HEK293 (cell line): ENCODE data around the gene LMNTD2.

Experiments
- KLF1 ChIP-seq: fragments of 450-650 bp; formaldehyde crosslinking; IDR thresholded peaks from 2 replicates; pipeline ENCODE4 v1.5.1; 2016; ENCODE audit warnings: missing biosample characterization, missing genetic modification characterization
- MZF1 ChIP-seq: fragments of 450-650 bp; formaldehyde crosslinking; IDR thresholded peaks from 2 replicates; pipeline ENCODE4 v1.5.1; 2017; ENCODE audit warnings: missing biosample characterization, missing genetic modification characterization, borderline replicate concordance
- YY1 ChIP-seq: fragments of 450-650 bp; formaldehyde crosslinking; IDR thresholded peaks from 2 replicates; pipeline ENCODE4 v1.5.1; 2018; ENCODE audit warnings: missing biosample characterization, missing genetic modification characterization
- ZBTB7A ChIP-seq: fragments of 450-650 bp; formaldehyde crosslinking; IDR thresholded peaks from 2 replicates; pipeline ENCODE4 v1.5.1; 2016; ENCODE audit warnings: low read depth, missing biosample characterization, missing genetic modification characterization
- ZNF133 ChIP-seq: fragments of 450-650 bp; formaldehyde crosslinking; IDR thresholded peaks from 2 replicates; pipeline ENCODE4 v1.5.1; 2016; ENCODE audit warnings: missing biosample characterization, missing genetic modification characterization
- ZNF404 ChIP-seq: fragments of 450-650 bp; formaldehyde crosslinking; IDR thresholded peaks from 2 replicates; pipeline ENCODE4 v1.5.1; 2017; ENCODE audit warnings: missing biosample characterization, missing genetic modification characterization
- ZNF530 ChIP-seq: fragments of 450-650 bp; formaldehyde crosslinking; IDR thresholded peaks from 2 replicates; pipeline ENCODE4 v1.5.1; 2016; ENCODE audit warnings: low read depth, missing biosample characterization, missing genetic modification characterization
- ZNF660 ChIP-seq: fragments of 450-650 bp; IDR thresholded peaks from 2 replicates; pipeline ENCODE4 v1.5.1; 2018; ENCODE audit warnings: missing biosample characterization, mild to moderate bottlenecking, missing genetic modification characterization
- ZNF707 ChIP-seq: fragments of 450-650 bp; formaldehyde crosslinking; IDR thresholded peaks from 2 replicates; pipeline ENCODE4 v1.5.1; 2016; ENCODE audit warnings: missing biosample characterization, missing genetic modification characterization
- TF ChIP-seq, protein P1 (sequence below): fragments of 450-650 bp; formaldehyde crosslinking; IDR thresholded peaks from 2 replicates; pipeline ENCODE4 v1.5.1; 2016; ENCODE audit warnings: missing biosample characterization, missing genetic modification characterization
- TF ChIP-seq, protein P2 (sequence below): fragments of 450-650 bp; formaldehyde crosslinking; IDR thresholded peaks from 2 replicates; pipeline ENCODE4 v1.5.1; 2016; ENCODE audit warnings: missing biosample characterization, missing genetic modification characterization, low read depth

DNA sequence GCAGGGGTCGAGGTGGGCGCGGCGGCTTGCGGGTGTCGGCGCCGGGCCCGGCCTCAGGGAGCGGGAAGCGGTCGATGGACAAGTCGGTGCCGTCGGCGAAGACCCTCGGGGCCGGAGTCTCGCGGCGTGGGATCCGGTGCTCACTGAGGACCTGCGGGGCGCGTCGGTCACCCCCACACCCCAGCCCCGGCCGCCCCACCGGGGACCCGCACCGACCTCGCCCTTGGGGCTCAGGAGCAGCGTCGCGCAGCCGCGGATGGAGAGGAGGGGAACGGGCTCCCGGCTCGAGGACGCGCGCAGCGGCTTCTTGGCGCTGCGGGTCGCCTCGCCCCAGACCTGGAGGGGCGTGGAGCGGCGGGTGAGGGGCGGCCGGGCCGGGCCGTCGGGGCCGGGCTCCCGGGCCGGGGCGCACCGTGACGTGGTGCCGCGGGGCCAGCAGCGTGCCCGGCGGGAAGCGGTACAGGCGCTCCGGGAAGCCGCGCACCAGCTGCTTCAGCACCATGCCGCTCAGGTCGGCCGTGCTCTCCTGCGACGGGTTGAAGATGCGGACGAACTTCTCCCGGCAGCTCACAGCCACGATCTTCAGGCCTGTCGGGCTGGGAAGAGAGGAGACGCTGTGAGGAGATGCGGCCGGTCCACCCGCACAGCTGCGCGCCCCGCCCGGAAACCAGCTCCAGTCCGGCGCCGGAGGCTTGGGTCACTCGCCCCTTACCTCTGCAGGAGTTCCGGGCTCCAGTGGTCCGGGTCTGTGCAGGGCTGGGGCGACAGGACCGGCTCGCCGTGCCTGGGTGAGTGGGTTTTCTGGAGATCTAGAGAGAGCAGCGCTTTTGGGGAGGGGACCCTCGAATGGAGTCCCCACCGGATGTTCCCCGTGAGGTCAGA lies 4.5 kb downstream of the LMNTD2 start:
- TF ChIP-seq, protein P1, sequence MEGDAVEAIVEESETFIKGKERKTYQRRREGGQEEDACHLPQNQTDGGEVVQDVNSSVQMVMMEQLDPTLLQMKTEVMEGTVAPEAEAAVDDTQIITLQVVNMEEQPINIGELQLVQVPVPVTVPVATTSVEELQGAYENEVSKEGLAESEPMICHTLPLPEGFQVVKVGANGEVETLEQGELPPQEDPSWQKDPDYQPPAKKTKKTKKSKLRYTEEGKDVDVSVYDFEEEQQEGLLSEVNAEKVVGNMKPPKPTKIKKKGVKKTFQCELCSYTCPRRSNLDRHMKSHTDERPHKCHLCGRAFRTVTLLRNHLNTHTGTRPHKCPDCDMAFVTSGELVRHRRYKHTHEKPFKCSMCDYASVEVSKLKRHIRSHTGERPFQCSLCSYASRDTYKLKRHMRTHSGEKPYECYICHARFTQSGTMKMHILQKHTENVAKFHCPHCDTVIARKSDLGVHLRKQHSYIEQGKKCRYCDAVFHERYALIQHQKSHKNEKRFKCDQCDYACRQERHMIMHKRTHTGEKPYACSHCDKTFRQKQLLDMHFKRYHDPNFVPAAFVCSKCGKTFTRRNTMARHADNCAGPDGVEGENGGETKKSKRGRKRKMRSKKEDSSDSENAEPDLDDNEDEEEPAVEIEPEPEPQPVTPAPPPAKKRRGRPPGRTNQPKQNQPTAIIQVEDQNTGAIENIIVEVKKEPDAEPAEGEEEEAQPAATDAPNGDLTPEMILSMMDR (tag by site-specific recombination): no peak
- TF ChIP-seq YY1: no peak
- TF ChIP-seq ZNF707 (tag by site-specific recombination): no peak
- no peak for TF ChIP-seq ZNF530 (tag by site-specific recombination)
- no peak for TF ChIP-seq ZNF404 (tag by site-specific recombination)
- TF ChIP-seq, protein P2, sequence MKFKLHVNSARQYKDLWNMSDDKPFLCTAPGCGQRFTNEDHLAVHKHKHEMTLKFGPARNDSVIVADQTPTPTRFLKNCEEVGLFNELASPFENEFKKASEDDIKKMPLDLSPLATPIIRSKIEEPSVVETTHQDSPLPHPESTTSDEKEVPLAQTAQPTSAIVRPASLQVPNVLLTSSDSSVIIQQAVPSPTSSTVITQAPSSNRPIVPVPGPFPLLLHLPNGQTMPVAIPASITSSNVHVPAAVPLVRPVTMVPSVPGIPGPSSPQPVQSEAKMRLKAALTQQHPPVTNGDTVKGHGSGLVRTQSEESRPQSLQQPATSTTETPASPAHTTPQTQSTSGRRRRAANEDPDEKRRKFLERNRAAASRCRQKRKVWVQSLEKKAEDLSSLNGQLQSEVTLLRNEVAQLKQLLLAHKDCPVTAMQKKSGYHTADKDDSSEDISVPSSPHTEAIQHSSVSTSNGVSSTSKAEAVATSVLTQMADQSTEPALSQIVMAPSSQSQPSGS (tag by site-specific recombination): no peak
- no peak for TF ChIP-seq ZBTB7A (tag by site-specific recombination)
- TF ChIP-seq ZNF660: no peak
- no peak for TF ChIP-seq MZF1 (tag by site-specific recombination)
- no peak for TF ChIP-seq ZNF133
- TF ChIP-seq KLF1 (tag by site-specific recombination): no peak
